ENCODE data around the gene PVRIG. TPM values are rescaled to one million over a fixed set of nuclear protein-coding genes. Genes with fewer than 3 reads are reported as not detected.
"Not testable (repeated sequence)": the region's sequence is repeated elsewhere in the genome, so short reads cannot be mapped to it uniquely, and the experiment has no call there.

PVRIG gene
- not detected in 2 replicates for total RNA-seq
- long read RNA-seq, result 0 reads

DNA sequence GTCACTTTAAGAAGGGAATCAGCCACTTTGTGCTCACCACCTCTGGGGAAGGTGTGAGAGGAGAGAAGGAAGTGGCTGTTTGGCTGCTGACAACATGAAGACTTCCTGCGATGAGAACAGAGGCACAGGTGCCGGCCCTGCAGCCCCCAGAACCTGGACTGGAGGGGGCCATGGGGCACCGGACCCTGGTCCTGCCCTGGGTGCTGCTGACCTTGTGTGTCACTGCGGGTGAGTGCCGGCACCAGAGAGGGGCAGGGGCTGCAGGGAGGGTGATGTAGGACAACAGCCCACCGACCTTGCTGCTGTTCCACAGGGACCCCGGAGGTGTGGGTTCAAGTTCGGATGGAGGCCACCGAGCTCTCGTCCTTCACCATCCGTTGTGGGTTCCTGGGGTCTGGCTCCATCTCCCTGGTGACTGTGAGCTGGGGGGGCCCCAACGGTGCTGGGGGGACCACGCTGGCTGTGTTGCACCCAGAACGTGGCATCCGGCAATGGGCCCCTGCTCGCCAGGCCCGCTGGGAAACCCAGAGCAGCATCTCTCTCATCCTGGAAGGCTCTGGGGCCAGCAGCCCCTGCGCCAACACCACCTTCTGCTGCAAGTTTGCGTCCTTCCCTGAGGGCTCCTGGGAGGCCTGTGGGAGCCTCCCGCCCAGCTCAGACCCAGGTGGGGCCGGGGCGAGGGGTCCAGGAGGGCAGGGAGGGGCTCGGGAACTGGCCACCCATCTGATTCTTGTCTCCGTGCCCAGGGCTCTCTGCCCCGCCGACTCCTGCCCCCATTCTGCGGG lies at the start of gene PVRIG:
TSS of gene PVRIG (plus strand) at position 149 of the 785 bp plus-strand sequence. CDS start at position 171, 22 bp downstream.
- H3K4me1 Mint-ChIP-seq (ENCODE audit: low read depth); H3K36me3 Mint-ChIP-seq (ENCODE audit: insufficient read depth); H3K27ac Mint-ChIP-seq; DNase-seq (ENCODE audit: low spot score, unreplicated experiment); H3K4me3 Mint-ChIP-seq (ENCODE audit: low read depth); H3K9me3 Mint-ChIP-seq (ENCODE audit: low read depth); H3K27me3 Mint-ChIP-seq: not testable (repeated sequence)

GRCh38 chr7:100170101-100170897 lies 49.5 kb upstream of the PVRIG start:
- Mint-ChIP-seq H3K36me3 (ENCODE audit: insufficient read depth) (peaks cover 11% of the 10 kb centered on the region), H3K4me3 (ENCODE audit: low read depth) (peak overlapping the region; percentile 58), H3K27me3 (peaks cover 40% of the 10 kb centered on the region), H3K9me3 (ENCODE audit: low read depth) (no peaks in the 10 kb centered on the region), H3K4me1 (ENCODE audit: low read depth) (peaks cover 30% of the 10 kb centered on the region), H3K27ac (no peak overlapping the region)
- TF ChIP-seq, protein P1, sequence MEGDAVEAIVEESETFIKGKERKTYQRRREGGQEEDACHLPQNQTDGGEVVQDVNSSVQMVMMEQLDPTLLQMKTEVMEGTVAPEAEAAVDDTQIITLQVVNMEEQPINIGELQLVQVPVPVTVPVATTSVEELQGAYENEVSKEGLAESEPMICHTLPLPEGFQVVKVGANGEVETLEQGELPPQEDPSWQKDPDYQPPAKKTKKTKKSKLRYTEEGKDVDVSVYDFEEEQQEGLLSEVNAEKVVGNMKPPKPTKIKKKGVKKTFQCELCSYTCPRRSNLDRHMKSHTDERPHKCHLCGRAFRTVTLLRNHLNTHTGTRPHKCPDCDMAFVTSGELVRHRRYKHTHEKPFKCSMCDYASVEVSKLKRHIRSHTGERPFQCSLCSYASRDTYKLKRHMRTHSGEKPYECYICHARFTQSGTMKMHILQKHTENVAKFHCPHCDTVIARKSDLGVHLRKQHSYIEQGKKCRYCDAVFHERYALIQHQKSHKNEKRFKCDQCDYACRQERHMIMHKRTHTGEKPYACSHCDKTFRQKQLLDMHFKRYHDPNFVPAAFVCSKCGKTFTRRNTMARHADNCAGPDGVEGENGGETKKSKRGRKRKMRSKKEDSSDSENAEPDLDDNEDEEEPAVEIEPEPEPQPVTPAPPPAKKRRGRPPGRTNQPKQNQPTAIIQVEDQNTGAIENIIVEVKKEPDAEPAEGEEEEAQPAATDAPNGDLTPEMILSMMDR (IDR thresholded peaks at IDR 0.05; ENCODE audit: unreplicated experiment), result no peak
- no peak for DNase-seq (ENCODE audit: low spot score, unreplicated experiment)

DNA sequence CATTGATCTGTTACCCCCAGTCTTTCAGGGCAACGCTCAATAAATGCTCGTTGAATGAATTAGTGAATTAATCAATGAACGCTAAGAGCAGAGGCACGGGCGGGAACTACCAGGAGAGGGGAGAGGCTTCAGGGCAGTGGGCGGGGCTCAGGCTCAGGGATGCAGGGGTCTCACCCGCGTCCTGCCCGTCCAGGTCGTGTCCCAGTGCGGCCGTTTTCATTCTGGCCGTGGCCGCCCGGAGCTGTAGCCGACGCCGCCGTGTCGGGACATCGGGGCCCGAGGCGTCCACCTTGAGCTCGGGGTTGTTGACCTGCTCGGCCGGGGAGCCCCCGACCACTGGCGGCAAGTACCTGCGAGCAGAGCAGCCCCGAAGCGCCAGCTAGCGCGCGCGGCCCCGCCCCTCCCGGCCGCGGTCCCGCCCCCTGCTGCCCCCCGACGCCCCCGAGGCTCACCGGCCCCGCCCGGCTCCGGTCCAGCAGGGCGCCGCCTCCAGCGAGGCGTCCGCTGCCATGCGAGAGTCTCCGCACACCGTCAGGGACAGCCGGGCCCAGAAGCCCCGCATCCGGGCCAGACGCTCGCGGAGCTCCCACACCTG lies 48.6 kb upstream of the PVRIG start:
- peaks cover 36% of the 10 kb centered on the region for H3K4me1 Mint-ChIP-seq (ENCODE audit: low read depth)
- H3K27me3 Mint-ChIP-seq, result peaks cover 36% of the 10 kb centered on the region
- peak overlapping the region; percentile 58 for H3K4me3 Mint-ChIP-seq (ENCODE audit: low read depth)
- TF ChIP-seq, protein P1 (IDR thresholded peaks at IDR 0.05; ENCODE audit: unreplicated experiment), result no peak
- no peaks in the 10 kb centered on the region for H3K9me3 Mint-ChIP-seq (ENCODE audit: low read depth)
- DNase-seq (ENCODE audit: low spot score, unreplicated experiment), result peak; percentile 30
- peaks cover 14% of the 10 kb centered on the region for H3K36me3 Mint-ChIP-seq (ENCODE audit: insufficient read depth)
- H3K27ac Mint-ChIP-seq, result peak overlapping the region; percentile 59

DNA sequence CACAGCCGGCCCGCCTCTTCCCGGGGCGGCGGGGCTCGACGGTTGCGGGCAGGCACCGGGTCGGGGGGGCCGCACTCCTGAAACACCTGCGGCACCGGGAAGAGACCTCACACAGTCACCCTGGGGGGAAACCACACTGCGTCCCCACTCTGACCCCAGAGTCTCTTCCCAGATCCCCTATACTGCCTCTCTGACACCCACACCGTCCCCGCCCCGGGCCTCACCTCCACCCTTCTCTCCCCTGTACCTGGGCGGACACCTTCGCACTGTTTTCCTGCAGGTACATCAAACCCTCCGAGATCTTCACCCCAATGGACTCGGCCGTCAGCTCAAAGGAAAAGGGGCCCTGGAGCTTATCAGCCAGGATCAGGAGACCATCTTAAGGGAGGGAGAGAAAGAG lies 47.9 kb upstream of the PVRIG start:
- TF ChIP-seq, protein P1 (IDR thresholded peaks at IDR 0.05; ENCODE audit: unreplicated experiment), result no peak
- Mint-ChIP-seq H3K9me3 (ENCODE audit: low read depth) (no peaks in the 10 kb centered on the region), H3K36me3 (ENCODE audit: insufficient read depth) (peaks cover 14% of the 10 kb centered on the region), H3K27ac (no peak overlapping the region), H3K4me3 (ENCODE audit: low read depth) (peak overlapping the region; percentile 27), H3K27me3 (peaks cover 29% of the 10 kb centered on the region), H3K4me1 (ENCODE audit: low read depth) (peaks cover 36% of the 10 kb centered on the region)
- no peak for DNase-seq (ENCODE audit: low spot score, unreplicated experiment)

DNA sequence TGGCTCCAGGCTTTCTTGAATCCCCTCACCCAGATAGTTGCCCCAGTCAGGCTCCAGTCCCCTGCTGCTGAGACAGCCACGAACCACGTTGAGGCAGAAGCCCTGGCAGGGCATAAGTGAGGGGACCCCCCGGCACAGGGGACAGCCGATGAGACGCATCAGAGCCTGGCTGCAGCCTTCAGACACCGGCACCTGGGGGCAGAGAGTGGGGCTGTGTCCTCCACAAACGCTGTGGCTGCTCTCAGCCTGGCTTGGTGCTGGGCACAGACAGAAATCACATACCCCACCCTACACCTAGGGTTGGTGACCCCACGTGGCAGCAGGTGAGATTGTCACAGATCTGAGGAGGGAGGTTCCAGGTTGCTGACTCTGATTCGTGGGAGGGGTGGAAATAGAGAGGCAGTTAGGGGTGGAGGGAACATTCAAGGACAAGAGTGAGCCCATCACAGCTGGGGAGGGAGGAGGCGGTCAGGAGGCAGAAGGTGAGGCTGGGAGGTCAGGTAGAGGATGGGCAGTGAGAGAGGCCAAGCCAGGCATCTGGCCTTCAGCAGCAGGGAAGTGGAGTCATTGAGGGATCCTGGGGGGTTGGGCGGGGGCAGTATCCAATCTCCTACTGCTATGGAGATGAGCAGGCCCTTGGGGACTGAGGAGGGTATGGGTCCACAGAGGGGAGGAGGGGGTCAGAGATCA lies 45.8 kb upstream of the PVRIG start:
- peaks cover 14% of the 10 kb centered on the region for H3K36me3 Mint-ChIP-seq (ENCODE audit: insufficient read depth)
- H3K4me3 Mint-ChIP-seq (ENCODE audit: low read depth), result no peak overlapping the region
- H3K4me1 Mint-ChIP-seq (ENCODE audit: low read depth), result peaks cover 16% of the 10 kb centered on the region
- H3K27ac Mint-ChIP-seq, result no peak overlapping the region
- TF ChIP-seq, protein P1 (IDR thresholded peaks at IDR 0.05; ENCODE audit: unreplicated experiment), result no peak
- no peaks in the 10 kb centered on the region for H3K9me3 Mint-ChIP-seq (ENCODE audit: low read depth)
- peaks cover 9% of the 10 kb centered on the region for H3K27me3 Mint-ChIP-seq
- no peak for DNase-seq (ENCODE audit: low spot score, unreplicated experiment)

Measured in progenitor cell of endocrine pancreas (in vitro differentiated cells).